ENCODE data around the gene CFD.
"Not testable (repeated sequence)": the region's sequence is repeated elsewhere in the genome, so short reads cannot be mapped to it uniquely, and the experiment has no call there.

Gene CFD

DNA sequence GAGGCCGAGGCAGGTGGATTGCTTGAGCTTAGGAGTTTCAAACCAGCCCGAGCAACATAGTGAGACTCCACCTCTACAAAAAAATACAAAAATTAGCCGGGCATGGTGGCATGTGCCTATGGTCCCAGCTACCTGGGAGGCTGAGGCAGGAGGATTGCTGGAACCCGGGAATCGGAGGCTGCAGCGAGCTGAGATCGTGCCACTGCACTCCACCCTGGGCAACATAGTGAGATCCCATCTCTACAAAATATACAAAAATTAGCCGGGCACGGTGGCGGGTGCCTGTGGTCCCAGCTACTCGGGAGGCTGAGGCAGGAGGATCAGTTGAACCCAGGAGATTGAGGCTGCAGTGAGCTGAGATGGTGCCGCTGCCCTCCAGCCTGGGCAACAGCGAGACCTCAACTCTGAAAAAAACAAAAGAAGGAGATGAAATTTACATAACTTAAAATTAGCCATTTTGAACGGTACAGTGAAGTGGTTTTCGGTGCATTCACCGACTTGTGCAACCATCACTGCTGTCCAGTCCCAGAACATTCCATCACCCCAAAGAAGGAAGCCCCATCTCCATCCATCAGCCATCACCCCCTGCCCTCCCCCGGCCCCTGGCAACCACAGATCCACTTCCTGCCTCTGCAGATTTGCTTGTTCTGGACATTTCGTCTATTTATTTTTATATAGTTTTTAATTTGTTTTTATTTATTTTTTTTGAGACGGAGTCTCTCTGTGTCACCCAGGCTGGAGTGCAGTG is 33.4 kb upstream of the CFD start:
- in situ Hi-C loops (cut with MboI; ENCODE audit: low sequenced_read_pairs), result no loop called here

DNA sequence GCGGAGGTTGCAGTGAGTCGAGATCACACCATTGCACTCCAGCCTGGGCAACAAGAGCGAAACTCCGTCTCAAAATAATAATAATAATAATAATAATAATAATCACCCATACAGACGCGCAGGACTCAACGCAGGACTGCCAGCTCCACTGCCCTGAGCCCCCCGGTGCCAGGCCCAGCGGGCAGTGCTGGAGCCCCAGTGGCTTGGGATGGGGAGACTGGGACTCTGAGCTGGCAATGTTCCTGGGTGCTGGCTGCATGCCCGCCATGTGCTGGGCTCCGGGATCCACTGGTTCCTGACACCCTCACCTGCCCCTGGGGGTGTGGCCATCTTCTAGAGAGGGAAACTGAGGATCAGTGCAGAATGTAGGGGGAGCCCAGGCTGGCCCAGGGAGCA is 32.2 kb upstream of the CFD start:
- in situ Hi-C loops (cut with MboI; ENCODE audit: low sequenced_read_pairs), result no loop called here

DNA sequence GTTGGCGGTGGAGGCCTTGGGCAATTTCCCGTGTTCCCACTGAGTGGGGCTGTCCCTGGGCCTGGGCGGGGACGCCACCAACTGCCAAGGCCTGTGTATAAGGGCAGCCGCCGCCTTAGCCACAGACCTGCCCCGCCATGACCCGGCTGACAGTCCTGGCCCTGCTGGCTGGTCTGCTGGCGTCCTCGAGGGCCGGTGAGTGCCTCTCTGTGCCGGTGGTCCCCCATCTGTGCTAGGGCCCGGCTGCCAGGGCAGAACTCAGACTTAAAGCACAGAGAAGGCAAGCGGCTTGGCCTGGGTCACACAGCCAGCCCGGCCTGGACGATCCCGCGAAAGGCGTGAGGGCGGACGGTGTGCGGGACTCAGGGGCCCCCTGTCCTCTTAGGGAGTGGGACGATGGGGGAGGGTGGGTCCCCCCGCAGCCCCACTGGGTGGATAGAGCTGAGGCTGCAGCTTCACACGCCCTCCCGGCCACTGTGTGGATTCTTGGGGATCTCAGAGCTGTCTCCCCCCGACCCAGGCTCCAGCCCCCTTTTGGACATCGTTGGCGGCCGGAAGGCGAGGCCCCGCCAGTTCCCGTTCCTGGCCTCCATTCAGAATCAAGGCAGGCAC is 31.6 kb upstream of the CFD start, which contains the start of gene AZU1:
Gene AZU1 (plus strand): TSS at position 128 of the 612 bp plus-strand sequence. CDS start 10 bp downstream, at position 138.
- in situ Hi-C loops (cut with MboI; ENCODE audit: low sequenced_read_pairs), result no loop called here

- in situ Hi-C loops (cut with MboI; ENCODE audit: low sequenced_read_pairs), result no loop called here
These were observed 30.2 kb upstream of the CFD start for GRCh38 chr19:829129-829758.

GRCh38 chr19:831407-832369 is 27.8 kb upstream of the CFD start:
- in situ Hi-C loops (cut with MboI; ENCODE audit: low sequenced_read_pairs), result no loop called here

DNA sequence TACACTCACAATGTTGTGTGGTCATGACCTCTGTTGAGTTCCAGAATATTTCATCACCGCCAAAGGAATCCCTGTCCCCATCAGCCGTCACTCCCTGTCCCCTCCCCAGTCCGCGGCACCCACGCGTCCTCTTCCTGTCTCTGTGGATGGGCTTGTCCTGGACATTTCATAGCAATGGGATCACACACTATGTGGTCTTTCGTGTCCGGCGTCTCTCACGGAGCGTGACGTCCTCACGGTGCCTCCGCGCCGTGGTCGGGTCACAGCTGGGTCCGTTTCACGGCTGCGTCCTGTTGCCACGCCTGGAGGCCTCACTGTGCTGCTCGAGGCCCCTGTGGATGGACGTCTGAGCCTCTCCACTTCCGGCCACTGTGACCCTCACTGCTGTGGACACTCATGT is 25.2 kb upstream of the CFD start:
- in situ Hi-C loops (cut with MboI; ENCODE audit: low sequenced_read_pairs), result no loop called here

- in situ Hi-C loops (cut with MboI; ENCODE audit: low sequenced_read_pairs), result no loop called here
These were observed 24.2 kb upstream of the CFD start for GRCh38 chr19:835210-835810.

DNA sequence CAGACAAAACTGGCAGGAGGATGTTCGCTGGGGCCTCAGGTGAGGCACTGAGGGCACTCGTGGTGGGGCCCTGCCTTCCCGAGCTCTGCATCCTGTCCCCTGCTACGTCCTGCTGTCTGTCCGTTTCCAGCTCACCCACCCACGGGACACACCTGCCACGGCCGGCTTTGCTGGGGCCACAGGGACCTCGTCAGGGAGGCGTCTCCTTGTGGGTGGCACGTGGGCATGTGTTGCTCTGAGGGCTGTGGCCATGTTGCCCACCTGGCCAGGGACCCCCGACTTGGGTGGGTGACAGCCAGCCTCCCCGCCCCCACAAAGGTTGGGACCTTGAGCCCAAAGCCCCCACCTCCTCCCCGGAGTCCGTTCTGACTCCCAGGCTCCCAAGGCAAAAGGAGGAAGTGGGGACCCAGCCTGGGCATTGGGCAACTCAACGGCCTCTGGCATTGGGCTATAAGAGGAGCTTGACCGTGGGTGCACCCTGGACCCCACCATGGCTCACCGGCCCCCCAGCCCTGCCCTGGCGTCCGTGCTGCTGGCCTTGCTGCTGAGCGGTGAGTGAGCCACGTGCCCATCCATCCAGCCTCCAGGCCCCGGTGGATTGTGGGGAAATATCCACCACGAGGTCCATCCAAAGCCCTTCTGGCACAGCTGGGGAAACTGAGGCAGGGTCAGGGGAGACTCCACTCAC is 18.8 kb upstream of the CFD start, which contains the start of gene PRTN3:
Gene PRTN3 (plus strand): TSS at position 481 of the 688 bp plus-strand sequence. CDS start 10 bp downstream, at position 491.
- in situ Hi-C loops (cut with MboI; ENCODE audit: low sequenced_read_pairs), result no loop called here

DNA sequence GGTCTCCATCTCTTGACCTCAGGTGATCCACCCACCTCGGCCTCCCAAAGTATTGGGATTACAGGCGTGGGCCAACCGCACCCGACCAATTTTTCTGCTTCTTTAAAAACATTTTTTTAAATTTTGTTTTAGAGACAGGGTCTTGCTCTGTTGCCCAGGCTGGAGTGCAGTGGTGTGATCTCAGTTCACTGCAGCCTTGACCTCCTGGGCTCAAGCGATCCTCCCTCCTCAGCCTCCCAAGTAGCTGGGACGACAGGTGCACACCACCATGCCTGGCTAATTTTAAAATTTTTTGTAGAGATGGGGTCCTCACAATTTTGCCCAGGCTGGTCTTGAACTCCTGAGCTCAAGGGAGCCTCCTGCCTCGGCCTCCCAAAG is 16.7 kb upstream of the CFD start:
- in situ Hi-C loops (cut with MboI; ENCODE audit: low sequenced_read_pairs), result not testable (repeated sequence)

DNA sequence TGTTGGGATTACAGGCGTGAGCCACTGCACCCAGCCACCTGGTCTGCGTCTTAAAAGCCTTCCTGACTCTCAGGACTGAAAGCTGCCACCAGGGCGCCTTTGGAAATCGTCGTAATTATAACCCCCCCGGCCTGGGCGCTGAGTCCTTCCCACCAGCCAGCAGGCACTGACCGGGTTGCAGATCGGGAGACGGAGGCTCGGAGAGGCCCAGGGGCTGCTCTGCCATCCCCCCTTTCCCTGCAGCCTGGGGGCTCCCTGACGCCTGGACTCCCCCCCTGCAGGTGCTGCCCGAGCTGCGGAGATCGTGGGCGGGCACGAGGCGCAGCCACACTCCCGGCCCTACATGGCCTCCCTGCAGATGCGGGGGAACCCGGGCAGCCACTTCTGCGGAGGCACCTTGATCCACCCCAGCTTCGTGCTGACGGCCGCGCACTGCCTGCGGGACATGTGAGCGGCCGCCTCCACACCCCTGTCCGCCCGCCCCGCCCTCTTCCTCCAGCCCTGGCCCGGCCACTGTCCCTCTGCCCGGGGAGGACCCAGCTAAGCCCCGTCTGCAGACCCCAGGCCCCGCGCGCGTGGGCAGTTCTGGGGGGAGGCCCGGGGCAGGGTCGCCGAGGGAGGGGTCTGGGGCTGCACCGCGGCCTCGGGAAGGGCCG is 16.2 kb upstream of the CFD start:
- in situ Hi-C loops (cut with MboI; ENCODE audit: low sequenced_read_pairs), result no loop called here

DNA sequence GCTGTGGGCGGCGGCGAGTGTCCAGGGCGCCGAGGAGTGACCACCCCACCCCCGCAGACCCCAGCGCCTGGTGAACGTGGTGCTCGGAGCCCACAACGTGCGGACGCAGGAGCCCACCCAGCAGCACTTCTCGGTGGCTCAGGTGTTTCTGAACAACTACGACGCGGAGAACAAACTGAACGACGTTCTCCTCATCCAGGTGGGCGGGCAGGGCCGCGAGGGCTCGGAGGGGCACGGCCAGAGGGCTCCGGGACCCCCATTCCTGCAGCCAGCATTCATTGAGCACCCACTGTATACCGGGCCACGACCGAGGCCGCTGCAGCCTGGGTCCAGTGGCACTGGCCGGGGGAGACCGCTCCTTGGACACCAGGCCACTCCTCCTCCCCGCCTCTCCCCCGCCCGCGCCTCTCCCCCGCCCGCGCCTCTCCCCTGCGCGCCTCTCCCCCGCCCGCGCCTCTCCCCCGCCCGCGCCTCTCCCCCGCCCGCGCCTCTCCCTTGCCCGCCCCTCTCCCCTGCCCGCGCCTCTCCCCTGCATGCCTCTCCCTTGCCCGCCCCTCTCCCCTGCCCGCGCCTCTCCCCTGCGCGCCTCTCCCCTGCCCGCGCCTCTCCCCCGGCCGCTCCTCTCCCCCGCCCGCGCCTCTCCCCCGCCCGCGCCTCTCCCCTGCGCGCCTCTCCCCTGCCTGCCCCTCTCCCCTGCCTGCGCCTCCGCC is 15.5 kb upstream of the CFD start:
- in situ Hi-C loops (cut with MboI; ENCODE audit: low sequenced_read_pairs), result no loop called here

DNA sequence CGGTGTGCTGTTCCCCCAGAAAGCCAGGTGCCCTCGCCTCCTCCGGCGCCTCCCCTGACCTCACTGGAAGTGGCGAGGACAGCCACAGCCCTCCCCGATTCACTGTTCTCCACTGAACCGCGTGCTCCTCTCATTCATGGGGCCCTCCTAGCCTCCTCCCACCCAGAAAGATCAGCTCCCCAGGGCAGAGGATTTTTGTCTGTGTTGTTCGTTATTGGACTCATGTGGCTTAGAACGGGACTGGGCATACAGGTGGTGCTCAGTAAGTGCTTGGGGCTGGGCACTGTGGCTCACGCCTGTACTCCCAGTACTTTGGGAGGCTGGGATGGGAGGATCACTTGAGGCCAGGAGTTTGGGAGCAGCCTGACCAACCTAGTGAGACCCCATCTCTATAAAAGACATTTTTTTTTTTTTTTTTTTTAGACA is 14.9 kb upstream of the CFD start:
- in situ Hi-C loops (cut with MboI; ENCODE audit: low sequenced_read_pairs), result no loop called here

GRCh38 chr19:845707-846521 is 13.6 kb upstream of the CFD start:
- in situ Hi-C loops (cut with MboI; ENCODE audit: low sequenced_read_pairs), result no loop called here

GRCh38 chr19:848386-848921 is 11.0 kb upstream of the CFD start:
- in situ Hi-C loops (cut with MboI; ENCODE audit: low sequenced_read_pairs), result no loop called here

- in situ Hi-C loops (cut with MboI; ENCODE audit: low sequenced_read_pairs), result not testable (repeated sequence)
These were observed 10.3 kb upstream of the CFD start for GRCh38 chr19:849195-849594.

DNA sequence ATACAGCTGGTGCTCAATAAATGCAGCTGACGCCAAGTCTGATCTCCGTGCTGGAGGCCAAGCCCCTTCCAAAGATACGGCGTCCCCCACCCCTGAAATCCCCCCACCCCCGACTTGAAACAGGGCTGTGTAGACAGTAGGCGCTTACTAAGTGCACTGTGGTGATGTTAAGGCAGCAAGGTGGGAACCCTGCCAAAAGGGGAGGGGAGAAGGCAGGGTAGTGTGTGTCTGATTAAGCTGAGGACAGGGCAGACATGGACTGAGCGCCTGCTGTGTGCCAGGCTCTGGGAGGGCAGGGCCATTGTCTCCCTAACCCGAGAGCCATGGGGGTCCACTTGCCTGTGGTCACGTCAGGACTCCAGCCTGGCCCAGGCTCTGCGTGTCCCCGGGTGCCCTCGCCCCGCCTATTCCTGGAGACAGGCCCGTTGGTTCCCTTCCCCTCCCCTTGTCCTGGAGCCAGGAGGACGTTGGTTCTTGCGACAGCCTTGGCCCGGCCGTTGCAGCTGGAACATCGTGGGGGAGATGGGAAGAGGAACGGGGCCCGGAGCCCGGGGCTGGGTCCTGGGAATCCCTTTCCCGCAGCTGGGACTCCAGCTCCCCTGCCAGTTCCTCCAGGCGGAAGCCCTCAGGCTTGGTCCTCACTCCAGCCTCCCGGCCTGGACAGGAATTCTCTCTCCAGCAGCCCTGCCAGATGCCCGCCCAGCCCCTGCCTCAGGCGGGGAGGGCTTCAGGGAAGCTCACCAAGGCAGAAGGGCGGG is 9.1 kb upstream of the CFD start:
- in situ Hi-C loops (cut with MboI; ENCODE audit: low sequenced_read_pairs), result no loop called here

GRCh38 chr19:850979-851335 is 8.5 kb upstream of the CFD start:
- in situ Hi-C loops (cut with MboI; ENCODE audit: low sequenced_read_pairs), result no loop called here
